Measurements from ENCODE around the gene EFTUD2.

DNA sequence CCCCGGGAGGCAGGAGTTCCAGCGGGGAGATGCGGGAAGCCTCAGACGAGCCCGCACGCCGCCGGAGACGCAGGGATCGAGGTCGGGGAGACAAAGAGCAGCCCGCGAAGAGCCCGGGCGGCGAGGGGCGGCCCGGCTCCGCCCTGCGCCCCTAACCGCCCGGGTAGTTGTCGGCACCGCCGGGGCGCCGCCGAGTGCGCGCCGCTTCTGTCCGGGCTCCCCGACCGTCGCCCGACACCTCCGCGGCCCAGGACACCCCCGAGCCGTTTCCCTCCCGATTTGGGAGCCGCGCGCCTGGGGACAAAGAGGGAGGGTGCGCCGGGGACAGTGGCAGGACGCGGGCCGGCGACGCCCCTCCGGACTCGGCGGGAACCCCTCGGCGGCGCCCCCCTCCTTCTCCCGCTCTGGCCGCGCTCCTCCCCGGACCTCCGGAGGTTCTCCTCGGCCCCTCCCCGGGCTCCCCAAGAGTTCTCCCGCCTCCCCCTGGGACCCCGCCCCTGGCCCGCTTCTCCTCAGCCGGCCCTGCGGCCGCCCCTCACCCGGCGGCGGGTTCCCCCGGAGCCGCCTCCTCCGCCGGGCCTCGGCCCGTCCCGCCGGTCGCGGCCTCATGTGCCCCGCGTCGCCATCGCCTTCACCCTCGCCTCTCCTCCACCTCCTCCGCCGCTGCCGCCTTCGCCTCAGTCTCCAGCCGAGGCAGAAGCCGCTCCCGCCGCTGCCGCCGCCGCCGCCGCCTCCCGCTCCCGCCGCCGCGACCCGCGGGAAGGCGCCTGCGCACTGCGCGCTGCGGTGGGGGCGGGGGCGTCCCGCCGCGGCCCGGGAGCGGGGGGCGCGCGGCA, 69.5 kb downstream of the EFTUD2 start, which contains the start of gene GJC1:
- TF ChIP-seq, protein P1, sequence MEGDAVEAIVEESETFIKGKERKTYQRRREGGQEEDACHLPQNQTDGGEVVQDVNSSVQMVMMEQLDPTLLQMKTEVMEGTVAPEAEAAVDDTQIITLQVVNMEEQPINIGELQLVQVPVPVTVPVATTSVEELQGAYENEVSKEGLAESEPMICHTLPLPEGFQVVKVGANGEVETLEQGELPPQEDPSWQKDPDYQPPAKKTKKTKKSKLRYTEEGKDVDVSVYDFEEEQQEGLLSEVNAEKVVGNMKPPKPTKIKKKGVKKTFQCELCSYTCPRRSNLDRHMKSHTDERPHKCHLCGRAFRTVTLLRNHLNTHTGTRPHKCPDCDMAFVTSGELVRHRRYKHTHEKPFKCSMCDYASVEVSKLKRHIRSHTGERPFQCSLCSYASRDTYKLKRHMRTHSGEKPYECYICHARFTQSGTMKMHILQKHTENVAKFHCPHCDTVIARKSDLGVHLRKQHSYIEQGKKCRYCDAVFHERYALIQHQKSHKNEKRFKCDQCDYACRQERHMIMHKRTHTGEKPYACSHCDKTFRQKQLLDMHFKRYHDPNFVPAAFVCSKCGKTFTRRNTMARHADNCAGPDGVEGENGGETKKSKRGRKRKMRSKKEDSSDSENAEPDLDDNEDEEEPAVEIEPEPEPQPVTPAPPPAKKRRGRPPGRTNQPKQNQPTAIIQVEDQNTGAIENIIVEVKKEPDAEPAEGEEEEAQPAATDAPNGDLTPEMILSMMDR (IDR thresholded peaks at IDR 0.05), result no peak
- TF ChIP-seq ZFX (IDR thresholded peaks at IDR 0.05; ENCODE audit: borderline replicate concordance), result no peak

Measured in 22Rv1 (cell line).